ENCODE data around the gene ABLIM1. TPM values are rescaled to one million over a fixed set of nuclear protein-coding genes. Genes with fewer than 3 reads are reported as not detected.

The ABLIM1 gene
- polyA plus RNA-seq, 1 donor from 2014 or later: 10.1 TPM

- no peaks in the 10 kb centered on the region for H3K9me3 ChIP-seq (ENCODE audit: low read length)
- no peak overlapping the region for H2AFZ ChIP-seq (ENCODE audit: low read depth, low read length)
- no peaks in the 10 kb centered on the region for H3K9me2 ChIP-seq (ENCODE audit: insufficient read depth, low read length)
- H4K20me1 ChIP-seq (ENCODE audit: insufficient read depth): no peaks in the 10 kb centered on the region
- H3K4me2 ChIP-seq (ENCODE audit: low read length): no peak overlapping the region
- no peak overlapping the region for H3K9ac ChIP-seq (ENCODE audit: low read length)
- no peaks in the 10 kb centered on the region for H3K36me3 ChIP-seq (ENCODE audit: insufficient read depth, low read length)
- no peaks in the 10 kb centered on the region for H3K79me2 ChIP-seq (replicated peaks; ENCODE audit: insufficient read depth, low read length)
- H3K4me3 ChIP-seq (ENCODE audit: low read length): no peak overlapping the region
- no peaks in the 10 kb centered on the region for H3K27me3 ChIP-seq (ENCODE audit: insufficient read depth, low read depth, low read length)
- H3K27ac ChIP-seq (ENCODE audit: low read length): no peak overlapping the region
- TF ChIP-seq TAF1 (IDR thresholded peaks at IDR 0.05; ENCODE audit: low read depth) (no peak), REST (IDR thresholded peaks at IDR 0.05; ENCODE audit: borderline replicate concordance) (no peak), EZH2 (IDR thresholded peaks at IDR 0.05; ENCODE audit: borderline replicate concordance, insufficient read depth, low read length, poor library complexity, severe bottlenecking) (no peak), SMC3 (conservative IDR thresholded peaks at IDR 0.05; ENCODE audit: poor library complexity) (no peak), POLR2AphosphoS5 (IDR thresholded peaks at IDR 0.05) (no peak), CTCF (IDR thresholded peaks at IDR 0.05; ENCODE audit: poor library complexity, severe bottlenecking) (no peak), EP300 (conservative IDR thresholded peaks at IDR 0.05; ENCODE audit: poor library complexity, severe bottlenecking) (no peak), MXI1 (conservative IDR thresholded peaks at IDR 0.05; ENCODE audit: poor library complexity, severe bottlenecking) (no peak), RAD21 (conservative IDR thresholded peaks at IDR 0.05) (no peak)
- H3F3A ChIP-seq (ENCODE audit: insufficient read depth, low read length, poor library complexity, severe bottlenecking): no peaks in the 10 kb centered on the region
Observed at GRCh38 chr10:114590993-114591392, 67.1 kb downstream of the ABLIM1 start.

GRCh38 chr10:114584419-114584818, 73.7 kb downstream of the ABLIM1 start:
- H3K4me2 ChIP-seq (ENCODE audit: low read length): no peak overlapping the region
- no peaks in the 10 kb centered on the region for H3K36me3 ChIP-seq (ENCODE audit: insufficient read depth, low read length)
- H3K9me2 ChIP-seq (ENCODE audit: insufficient read depth, low read length): no peaks in the 10 kb centered on the region
- H3K79me2 ChIP-seq (replicated peaks; ENCODE audit: insufficient read depth, low read length): no peaks in the 10 kb centered on the region
- H2AFZ ChIP-seq (ENCODE audit: low read depth, low read length): no peak overlapping the region
- H3K9ac ChIP-seq (ENCODE audit: low read length): no peak overlapping the region
- no peaks in the 10 kb centered on the region for H4K20me1 ChIP-seq (ENCODE audit: insufficient read depth)
- no peak for TF ChIP-seq CTCF (IDR thresholded peaks at IDR 0.05; ENCODE audit: poor library complexity, severe bottlenecking)
- no peak for TF ChIP-seq SMC3 (conservative IDR thresholded peaks at IDR 0.05; ENCODE audit: poor library complexity)
- TF ChIP-seq REST (IDR thresholded peaks at IDR 0.05; ENCODE audit: borderline replicate concordance): no peak
- TF ChIP-seq TAF1 (IDR thresholded peaks at IDR 0.05; ENCODE audit: low read depth): no peak
- no peak for TF ChIP-seq MXI1 (conservative IDR thresholded peaks at IDR 0.05; ENCODE audit: poor library complexity, severe bottlenecking)
- no peak for TF ChIP-seq EZH2 (IDR thresholded peaks at IDR 0.05; ENCODE audit: borderline replicate concordance, insufficient read depth, low read length, poor library complexity, severe bottlenecking)
- no peak for TF ChIP-seq RAD21 (conservative IDR thresholded peaks at IDR 0.05)
- TF ChIP-seq EP300 (conservative IDR thresholded peaks at IDR 0.05; ENCODE audit: poor library complexity, severe bottlenecking): no peak
- no peak for TF ChIP-seq POLR2AphosphoS5 (IDR thresholded peaks at IDR 0.05)
- no peak overlapping the region for H3K27ac ChIP-seq (ENCODE audit: low read length)
- H3F3A ChIP-seq (ENCODE audit: insufficient read depth, low read length, poor library complexity, severe bottlenecking): no peaks in the 10 kb centered on the region
- H3K9me3 ChIP-seq (ENCODE audit: low read length): no peaks in the 10 kb centered on the region
- no peak overlapping the region for H3K4me3 ChIP-seq (ENCODE audit: low read length)
- no peaks in the 10 kb centered on the region for H3K27me3 ChIP-seq (ENCODE audit: insufficient read depth, low read depth, low read length)
